Spleen (tissue), 11 donors: ENCODE measurements around the gene FOXK1. TPM values are rescaled to one million over a fixed set of nuclear protein-coding genes. Genes with fewer than 3 reads are reported as not detected.

Experiments used
- DNase-seq: peaks from one replicate; pipeline ENCODE4 v3.0.0-alpha.2; 2020
- H3K27ac ChIP-seq, 8 donors: fragments of 200-600 bp; sonication (generic) in 7 of 8; 1 replicate in 4 of 8; 2 replicates in 4 of 8; pipeline versions ENCODE4 v1.5.0 to v1.8.0; 2016 to 2021; ENCODE audit warnings: inconsistent platforms in 4 of 8, mild to moderate bottlenecking in 4 of 8, moderate library complexity in 1 of 8
- H3K27me3 ChIP-seq, 7 donors: fragments of 200-600 bp; sonication (generic) in 6 of 7; replicated peaks in 1 of 7; 1 replicate in 4 of 7; 2 replicates in 3 of 7; pipeline versions ENCODE4 v1.5.0 to v1.8.0; 2016 to 2021; ENCODE audit warnings: inconsistent platforms in 3 of 7, mild to moderate bottlenecking in 1 of 7
- H3K36me3 ChIP-seq, 6 donors: fragments of 200-600 bp; sonication (generic) in 5 of 6; 1 replicate in 4 of 6; 2 replicates in 2 of 6; pipeline versions ENCODE4 v1.5.0 to v1.8.0; 2016 to 2021; ENCODE audit warnings: inconsistent platforms in 2 of 6
- H3K4me1 ChIP-seq, 6 donors: fragments of 200-600 bp; sonication (generic) in 5 of 6; 1 replicate in 3 of 6; 2 replicates in 3 of 6; pipeline versions ENCODE4 v1.5.0 to v1.8.0; 2016 to 2021; ENCODE audit warnings: inconsistent platforms in 3 of 6
- H3K4me3 ChIP-seq, 8 donors: fragments of 200-600 bp; sonication (generic) in 7 of 8; 1 replicate in 4 of 8; 2 replicates in 4 of 8; pipeline versions ENCODE4 v1.5.0 to v1.8.0; 2016 to 2021; ENCODE audit warnings: inconsistent platforms in 4 of 8, mild to moderate bottlenecking in 4 of 8, moderate library complexity in 2 of 8
- H3K9me3 ChIP-seq, 8 donors: fragments of 200-600 bp; sonication (generic) in 7 of 8; 1 replicate in 4 of 8; 2 replicates in 4 of 8; pipeline versions ENCODE4 v1.5.0 to v1.8.0; 2016 to 2021; ENCODE audit warnings: inconsistent platforms in 4 of 8
- POLR2A ChIP-seq, 3 donors: fragments of 450-650 bp; IDR thresholded peaks; one replicate each; pipeline ENCODE4 v1.5.1; 2017; ENCODE audit warnings: antibody characterized with exemption in 3 of 3, mild to moderate bottlenecking in 1 of 3
- POLR2AphosphoS5 ChIP-seq, 3 donors: sonication (generic); formaldehyde crosslinking; IDR thresholded peaks; one replicate each; pipeline ENCODE4 v1.5.1; 2017; ENCODE audit warnings: antibody characterized with exemption in 3 of 3
- WGBS, 5 donors: extraction: QIAGEN DNeasy Blood & Tissue Kit in 3 of 5; methylation state at CpG; one replicate each; pipeline versions ENCODE4 v1.1.5 to v1.1.7; 2013 to 2018; 5-methylcytosine and 5-hydroxymethylcytosine counted together
- intact Hi-C: fragments of 100-400 bp; cut with DNase I; formaldehyde crosslinking; loops from one replicate; pipeline ENCODE4 v1.15.0; 2023; ENCODE audit warnings: low total_unique reads
- polyA plus RNA-seq, 3 donors: library from polyadenylated mRNA; stranded (reverse); fragments of 200-250 nt; gene quantifications; one replicate each; pipeline ENCODE4 v1.2.1, GENCODE V29; 2013
- total RNA-seq, 7 donors: library from RNA; depleted of rRNA in 3 of 7; stranded (reverse); fragments of >200 nt in 3 of 7; fragmentation: NEBNext Ultra II Directional in 4 of 7; extraction: Animal tissue kit (Norgen Biotek cat#: 25700) in 4 of 7; gene quantifications; one replicate each; pipeline versions ENCODE4 v1.1.0 to v1.2.1, GENCODE V29; 2016 to 2021
- TF ChIP-seq, protein P1 (sequence below), 11 experiments: fragments of 200-600 bp in 7 of 11; fragments of 450-650 bp in 4 of 11; sonication (generic) in 4 of 11; IDR thresholded peaks in 8 of 11; conservative IDR thresholded peaks in 3 of 11; 1 replicate in 7 of 11; 2 replicates in 4 of 11; pipeline versions ENCODE4 v1.4.0 to v1.8.0; 2016 to 2021; ENCODE audit warnings: antibody characterized with exemption in 11 of 11, inconsistent platforms in 4 of 11, mild to moderate bottlenecking in 1 of 11
- donor health status: healthy with polysubstance abuse.
- donor health status: DM: no; HTN: no; CAD: no; lungs with moderate emphysema.
- donor health status: DM: no; HTN: no; CAD: no.
- donor health status: Bipolar disorder and iron deficiency.
- donor health status: healthy.
- donor health status: DM: no; HTN: no; CAD: no.
- donor health status: DM: yes; HTN: yes; CAD: no.

The FOXK1 gene
- total and polyA plus RNA-seq, 10 donors: 2.6 to 46.0 (median 34.8) TPM

- TF ChIP-seq, protein P1, sequence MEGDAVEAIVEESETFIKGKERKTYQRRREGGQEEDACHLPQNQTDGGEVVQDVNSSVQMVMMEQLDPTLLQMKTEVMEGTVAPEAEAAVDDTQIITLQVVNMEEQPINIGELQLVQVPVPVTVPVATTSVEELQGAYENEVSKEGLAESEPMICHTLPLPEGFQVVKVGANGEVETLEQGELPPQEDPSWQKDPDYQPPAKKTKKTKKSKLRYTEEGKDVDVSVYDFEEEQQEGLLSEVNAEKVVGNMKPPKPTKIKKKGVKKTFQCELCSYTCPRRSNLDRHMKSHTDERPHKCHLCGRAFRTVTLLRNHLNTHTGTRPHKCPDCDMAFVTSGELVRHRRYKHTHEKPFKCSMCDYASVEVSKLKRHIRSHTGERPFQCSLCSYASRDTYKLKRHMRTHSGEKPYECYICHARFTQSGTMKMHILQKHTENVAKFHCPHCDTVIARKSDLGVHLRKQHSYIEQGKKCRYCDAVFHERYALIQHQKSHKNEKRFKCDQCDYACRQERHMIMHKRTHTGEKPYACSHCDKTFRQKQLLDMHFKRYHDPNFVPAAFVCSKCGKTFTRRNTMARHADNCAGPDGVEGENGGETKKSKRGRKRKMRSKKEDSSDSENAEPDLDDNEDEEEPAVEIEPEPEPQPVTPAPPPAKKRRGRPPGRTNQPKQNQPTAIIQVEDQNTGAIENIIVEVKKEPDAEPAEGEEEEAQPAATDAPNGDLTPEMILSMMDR (IDR thresholded peaks at IDR 0.05 in 8 of 11, conservative IDR thresholded peaks at IDR 0.05 in 3 of 11): no peak
- TF ChIP-seq POLR2AphosphoS5 (IDR thresholded peaks at IDR 0.05): no peak
- no peak for TF ChIP-seq POLR2A (IDR thresholded peaks at IDR 0.05)
- peak; percentile 50 for DNase-seq
- H3K36me3 ChIP-seq: no peaks in the 10 kb centered on the region
- H3K27me3 ChIP-seq: peaks cover 0 to 58% (median 11%) of the 10 kb centered on the region in 7 donors
- 63 to 76% (median 76%) methylated on average over 17 of the region's 17 CpGs for WGBS, 5 donors
- intact Hi-C loops: no loop called here
- H3K27ac ChIP-seq: no peak overlapping the region
- H3K4me3 ChIP-seq: no peak overlapping the region
- H3K9me3 ChIP-seq: no peaks in the 10 kb centered on the region
- H3K4me1 ChIP-seq: peaks cover 0 to 17% (median 10%) of the 10 kb centered on the region in 6 donors
Measured at GRCh38 chr7:4806983-4807597, 125.0 kb downstream of the FOXK1 start.

GRCh38 chr7:4807598-4808016, 125.5 kb downstream of the FOXK1 start:
- intact Hi-C loops: no loop called here
- WGBS, 5 donors: 7 to 28% (median 15%) methylated on average over 5 of the region's 5 CpGs
- Histone ChIP-seq H3K27ac (no peak overlapping the region), H3K4me1 (peaks cover 0 to 17% (median 10%) of the 10 kb centered on the region in 6 donors), H3K9me3 (no peaks in the 10 kb centered on the region), H3K27me3 (peaks cover 0 to 58% (median 11%) of the 10 kb centered on the region in 7 donors), H3K36me3 (no peaks in the 10 kb centered on the region), H3K4me3 (no peak overlapping the region)
- no peak for DNase-seq
- no peak for TF ChIP-seq POLR2A (IDR thresholded peaks at IDR 0.05)
- TF ChIP-seq, protein P1 (IDR thresholded peaks at IDR 0.05 in 8 of 11, conservative IDR thresholded peaks at IDR 0.05 in 3 of 11): no peak
- TF ChIP-seq POLR2AphosphoS5 (IDR thresholded peaks at IDR 0.05): no peak

DNA sequence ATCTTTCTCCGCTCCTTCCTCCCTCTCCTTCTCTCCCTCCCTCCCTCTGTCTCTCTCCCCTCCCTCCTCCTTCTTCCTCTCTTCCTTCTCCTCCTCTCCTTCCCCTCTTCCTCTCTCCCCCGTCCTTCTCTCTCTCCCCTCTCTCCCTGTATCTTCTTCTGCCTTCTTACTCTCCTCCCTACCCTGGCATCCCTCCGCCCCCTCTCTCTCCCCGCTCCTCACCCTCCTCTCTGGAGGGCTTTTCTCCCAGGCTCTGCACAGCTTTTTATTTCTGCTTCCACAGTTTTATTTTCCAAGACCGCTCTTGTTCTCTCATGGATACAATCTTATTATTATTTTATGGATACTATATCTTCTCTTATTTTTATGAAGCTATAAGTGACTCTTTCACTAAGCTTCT, 125.9 kb downstream of the FOXK1 start:
- Histone ChIP-seq H3K9me3 (peaks cover 0 to 3% (median 0%) of the 10 kb centered on the region in 8 donors), H3K27ac (no peak overlapping the region), H3K4me1 (peaks cover 0 to 17% (median 10%) of the 10 kb centered on the region in 6 donors), H3K36me3 (no peaks in the 10 kb centered on the region), H3K4me3 (no peak overlapping the region), H3K27me3 (peaks cover 0 to 59% (median 11%) of the 10 kb centered on the region in 7 donors)
- no peak for DNase-seq
- intact Hi-C loops: no loop called here
- TF ChIP-seq POLR2A (IDR thresholded peaks at IDR 0.05): no peak
- TF ChIP-seq, protein P1 (IDR thresholded peaks at IDR 0.05 in 8 of 11, conservative IDR thresholded peaks at IDR 0.05 in 3 of 11): no peak
- no peak for TF ChIP-seq POLR2AphosphoS5 (IDR thresholded peaks at IDR 0.05)
- WGBS, 5 donors: 50 to 65% (median 63%) methylated on average over 5 of the region's 5 CpGs

- no peak overlapping the region for H3K4me3 ChIP-seq
- no peaks in the 10 kb centered on the region for H3K36me3 ChIP-seq
- H3K4me1 ChIP-seq: peaks cover 0 to 17% (median 10%) of the 10 kb centered on the region in 6 donors
- WGBS, 5 donors: 65 to 82% (median 78%) methylated on average over 31 to 37 of the region's 37 CpGs
- intact Hi-C loops: no loop called here
- peaks cover 0 to 64% (median 11%) of the 10 kb centered on the region in 7 donors for H3K27me3 ChIP-seq
- peaks cover 0 to 4% (median 0%) of the 10 kb centered on the region in 8 donors for H3K9me3 ChIP-seq
- H3K27ac ChIP-seq: no peak overlapping the region
- DNase-seq: no peak
- TF ChIP-seq POLR2AphosphoS5 (IDR thresholded peaks at IDR 0.05) (no peak), POLR2A (IDR thresholded peaks at IDR 0.05) (no peak)
- TF ChIP-seq, protein P1 (IDR thresholded peaks at IDR 0.05 in 8 of 11, conservative IDR thresholded peaks at IDR 0.05 in 3 of 11): no peak
Measured at GRCh38 chr7:4808565-4808964, 126.5 kb downstream of the FOXK1 start.
